IPS-15b (cell line): ENCODE measurements around the gene SV2B.

Experiments
- H3K27me3 ChIP-seq: one replicate; pipeline ENCODE4 v1.6.1; 2013; ENCODE audit warnings: low read length; ENCODE audit not compliant: control insufficient read depth, insufficient read depth
- H3K36me3 ChIP-seq: one replicate; pipeline ENCODE4 v1.6.1; 2013; ENCODE audit warnings: low read length; ENCODE audit not compliant: control insufficient read depth, insufficient read depth
- H3K4me1 ChIP-seq: one replicate; pipeline ENCODE4 v1.6.1; 2013; ENCODE audit warnings: mild to moderate bottlenecking, low read length; ENCODE audit not compliant: control insufficient read depth, insufficient read depth
- H3K4me3 ChIP-seq: one replicate; pipeline ENCODE4 v1.5.1; 2013; ENCODE audit warnings: low read depth, low read length
- H3K9ac ChIP-seq: one replicate; pipeline ENCODE4 v1.6.1; 2013; ENCODE audit warnings: low read depth, mild to moderate bottlenecking, low read length
- H3K9me3 ChIP-seq: one replicate; pipeline ENCODE4 v1.6.1; 2013; ENCODE audit warnings: mild to moderate bottlenecking, low read length; ENCODE audit not compliant: control insufficient read depth, insufficient read depth

The SV2B gene

GRCh38 chr15:91289324-91289723 is 189.3 kb downstream of the SV2B start:
- H3K4me3 ChIP-seq = no peak overlapping the region
- H3K36me3 ChIP-seq = no peaks in the 10 kb centered on the region
- H3K4me1 ChIP-seq = no peaks in the 10 kb centered on the region
- H3K9ac ChIP-seq = no peak overlapping the region
- no peaks in the 10 kb centered on the region for H3K9me3 ChIP-seq
- H3K27me3 ChIP-seq = no peaks in the 10 kb centered on the region

DNA sequence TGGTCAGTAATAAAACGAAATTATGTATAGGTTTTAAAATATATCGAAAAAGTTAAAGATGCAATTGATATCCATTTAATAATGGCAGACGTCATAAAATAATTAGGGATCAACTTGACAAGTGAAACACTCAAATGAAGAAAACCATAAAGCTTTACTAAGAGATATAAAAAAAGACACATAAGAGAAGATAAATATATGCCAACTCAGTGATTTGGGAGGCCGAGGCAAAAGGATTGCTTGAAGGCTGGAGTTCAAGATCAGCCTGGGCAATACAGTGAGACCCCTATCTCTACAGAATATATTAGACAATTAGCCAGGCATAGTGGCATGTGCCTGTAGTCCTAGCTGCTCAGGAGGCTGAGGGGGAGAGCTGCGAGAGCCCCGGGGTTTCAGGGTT is 190.5 kb downstream of the SV2B start:
- Histone ChIP-seq H3K36me3 (no peaks in the 10 kb centered on the region), H3K4me3 (no peak overlapping the region), H3K9me3 (no peaks in the 10 kb centered on the region), H3K4me1 (no peaks in the 10 kb centered on the region), H3K27me3 (no peaks in the 10 kb centered on the region), H3K9ac (no peak overlapping the region)

DNA sequence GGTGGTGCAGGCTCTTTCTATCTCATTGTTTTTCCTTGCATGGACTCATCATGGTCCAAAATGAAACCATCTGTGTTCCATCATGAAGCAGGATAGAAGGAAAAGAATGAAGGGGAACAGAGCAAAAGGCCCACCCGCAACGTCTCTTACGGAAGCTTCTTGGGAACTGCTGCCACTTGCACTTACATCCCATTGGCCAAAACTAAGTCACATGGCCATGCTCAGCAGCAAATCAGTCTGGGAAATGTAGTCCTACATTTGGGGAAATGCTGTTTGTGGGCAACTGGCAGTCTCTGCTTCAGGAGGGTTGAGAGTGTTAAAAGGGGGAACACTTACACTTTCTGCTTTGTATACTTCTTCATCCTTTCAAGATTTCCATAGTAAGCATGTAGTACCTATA is 191.6 kb downstream of the SV2B start:
- no peaks in the 10 kb centered on the region for H3K27me3 ChIP-seq
- no peaks in the 10 kb centered on the region for H3K36me3 ChIP-seq
- no peak overlapping the region for H3K4me3 ChIP-seq

DNA sequence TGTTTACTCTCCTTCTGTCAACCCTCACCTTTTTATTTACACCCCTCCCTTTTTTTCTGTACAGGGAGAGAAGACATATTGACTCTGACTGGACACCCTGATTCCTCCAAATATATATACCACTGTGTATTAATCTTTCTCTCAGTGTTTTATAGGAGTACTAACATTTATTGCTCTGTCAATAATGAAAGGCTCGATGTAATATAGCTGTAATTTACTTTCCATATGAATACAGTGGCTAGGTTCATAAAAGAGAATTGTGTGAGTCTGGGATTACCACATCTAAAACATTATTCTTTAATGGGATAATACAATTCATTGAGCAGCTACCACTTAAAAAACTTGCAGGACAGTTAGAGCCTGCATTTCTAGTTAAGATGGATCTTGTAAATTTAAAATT is 194.3 kb downstream of the SV2B start:
- no peak overlapping the region for H3K9ac ChIP-seq
- no peaks in the 10 kb centered on the region for H3K9me3 ChIP-seq
- no peak overlapping the region for H3K4me3 ChIP-seq
- no peaks in the 10 kb centered on the region for H3K27me3 ChIP-seq
- H3K36me3 ChIP-seq = no peaks in the 10 kb centered on the region
- no peaks in the 10 kb centered on the region for H3K4me1 ChIP-seq

More for the DNA sequence above, 191.6 kb downstream of the SV2B start:
- H3K9me3 ChIP-seq = no peaks in the 10 kb centered on the region
- no peaks in the 10 kb centered on the region for H3K4me1 ChIP-seq
- no peak overlapping the region for H3K9ac ChIP-seq

DNA sequence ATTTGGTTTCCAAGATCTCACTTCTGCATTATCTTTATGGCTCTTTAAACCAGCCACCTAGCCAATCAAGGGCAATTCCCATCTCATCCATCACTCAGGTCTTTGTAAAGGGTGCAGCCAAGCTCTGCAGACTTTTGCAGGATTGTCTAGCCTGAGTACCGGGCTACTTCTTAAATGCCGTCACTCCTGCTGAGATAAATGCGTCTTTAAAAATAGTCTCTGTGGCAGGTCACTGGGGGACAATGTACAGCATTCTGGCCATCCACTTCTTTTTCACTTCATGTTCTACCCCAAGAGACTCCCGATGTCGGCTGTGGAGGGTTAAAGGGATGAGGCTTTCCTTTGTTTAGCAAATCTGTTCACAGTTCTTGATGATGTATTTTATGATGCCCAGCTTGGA is 194.7 kb downstream of the SV2B start:
- Histone ChIP-seq H3K27me3 (no peaks in the 10 kb centered on the region), H3K4me1 (no peaks in the 10 kb centered on the region), H3K4me3 (no peak overlapping the region), H3K9ac (no peak overlapping the region), H3K9me3 (no peaks in the 10 kb centered on the region), H3K36me3 (no peaks in the 10 kb centered on the region)

- H3K4me3 ChIP-seq = no peak overlapping the region
Observed at GRCh38 chr15:91298101-91298500, 198.0 kb downstream of the SV2B start.

DNA sequence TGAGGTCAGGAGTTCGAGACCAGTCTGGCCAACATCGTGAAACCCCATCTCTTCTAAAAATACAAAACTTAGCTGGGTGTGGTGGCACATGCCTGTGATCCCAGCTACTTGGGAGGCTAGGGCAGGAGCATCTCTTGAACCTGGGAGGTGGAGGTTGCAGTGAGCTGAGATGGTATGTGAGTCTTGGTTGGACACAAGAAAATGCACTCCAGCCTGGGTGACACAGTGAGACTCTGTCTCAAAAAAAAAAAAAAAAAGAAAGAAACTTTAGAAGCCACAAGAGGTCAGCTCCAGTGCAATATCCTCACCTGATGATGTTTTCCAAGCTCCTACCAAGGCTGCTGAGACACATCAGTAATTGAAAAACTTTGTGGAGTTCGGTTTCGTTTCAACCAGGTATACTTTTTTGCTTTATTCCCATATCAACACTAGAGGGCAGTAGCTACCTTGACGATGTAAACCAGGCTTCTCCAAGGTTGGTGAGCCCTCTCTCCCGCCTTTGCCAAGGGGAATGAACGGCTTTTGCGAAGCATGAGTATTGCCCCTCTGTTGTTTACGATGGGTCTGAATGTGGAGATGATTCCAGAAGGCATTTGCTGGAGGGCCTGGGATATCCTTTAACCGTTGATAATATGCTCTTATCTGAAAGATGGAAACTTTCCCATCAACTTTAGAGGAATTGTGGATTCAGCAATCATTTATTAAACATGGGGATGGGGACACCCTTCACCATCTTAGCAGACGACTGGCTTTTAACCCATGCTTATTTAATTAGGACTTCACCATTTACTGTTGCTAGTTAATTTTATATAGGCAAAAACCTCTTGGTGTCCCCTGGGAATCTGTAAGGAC is 202.8 kb downstream of the SV2B start:
- H3K9ac ChIP-seq = no peak overlapping the region
- H3K27me3 ChIP-seq = peaks cover 13% of the 10 kb centered on the region
- no peaks in the 10 kb centered on the region for H3K36me3 ChIP-seq
- H3K9me3 ChIP-seq = no peaks in the 10 kb centered on the region
- no peaks in the 10 kb centered on the region for H3K4me1 ChIP-seq
- no peak overlapping the region for H3K4me3 ChIP-seq

More at GRCh38 chr15:91298101-91298500, 198.0 kb downstream of the SV2B start:
- Histone ChIP-seq H3K4me1 (no peaks in the 10 kb centered on the region), H3K9me3 (no peaks in the 10 kb centered on the region), H3K27me3 (peaks cover 2% of the 10 kb centered on the region), H3K36me3 (no peaks in the 10 kb centered on the region), H3K9ac (no peak overlapping the region)

- Histone ChIP-seq H3K9me3 (no peaks in the 10 kb centered on the region), H3K9ac (no peak overlapping the region), H3K27me3 (peaks cover 13% of the 10 kb centered on the region), H3K4me3 (no peak overlapping the region), H3K4me1 (no peaks in the 10 kb centered on the region), H3K36me3 (no peaks in the 10 kb centered on the region)
Observed at GRCh38 chr15:91304210-91304609, 204.2 kb downstream of the SV2B start.

- Histone ChIP-seq H3K4me1 (no peaks in the 10 kb centered on the region), H3K9me3 (no peaks in the 10 kb centered on the region), H3K4me3 (no peak overlapping the region), H3K9ac (no peak overlapping the region), H3K36me3 (no peaks in the 10 kb centered on the region), H3K27me3 (peaks cover 13% of the 10 kb centered on the region)
Observed at GRCh38 chr15:91304786-91305185, 204.7 kb downstream of the SV2B start.

GRCh38 chr15:91306144-91306543 is 206.1 kb downstream of the SV2B start:
- Histone ChIP-seq H3K9ac (no peak overlapping the region), H3K4me3 (no peak overlapping the region), H3K4me1 (no peaks in the 10 kb centered on the region), H3K27me3 (peaks cover 13% of the 10 kb centered on the region), H3K9me3 (no peaks in the 10 kb centered on the region), H3K36me3 (no peaks in the 10 kb centered on the region)

GRCh38 chr15:91307601-91308000 is 207.5 kb downstream of the SV2B start:
- Histone ChIP-seq H3K27me3 (peaks cover 13% of the 10 kb centered on the region), H3K4me3 (no peak overlapping the region), H3K4me1 (no peaks in the 10 kb centered on the region), H3K36me3 (no peaks in the 10 kb centered on the region), H3K9ac (no peak overlapping the region), H3K9me3 (no peaks in the 10 kb centered on the region)

DNA sequence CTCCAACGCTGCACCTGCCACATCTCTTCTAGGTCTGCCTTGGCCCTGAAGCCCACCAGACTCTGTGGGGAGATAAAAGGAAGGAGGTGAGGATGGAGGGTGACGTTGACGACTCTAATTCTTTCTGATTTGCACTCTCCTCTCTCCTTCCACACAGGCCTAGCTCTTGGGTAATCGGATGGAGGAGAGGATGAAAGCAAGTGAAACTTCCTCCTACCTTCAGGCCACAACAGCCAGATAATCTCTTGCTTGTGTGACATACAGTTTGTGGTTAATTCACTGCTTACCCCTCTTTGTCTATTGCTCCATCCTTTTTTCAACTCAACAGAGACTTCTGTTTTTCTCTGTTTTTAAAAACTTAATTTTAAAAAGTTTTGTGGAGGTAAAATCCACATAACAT is 208.1 kb downstream of the SV2B start:
- Histone ChIP-seq H3K4me3 (no peak overlapping the region), H3K36me3 (no peaks in the 10 kb centered on the region), H3K27me3 (peaks cover 10% of the 10 kb centered on the region), H3K9me3 (no peaks in the 10 kb centered on the region), H3K9ac (no peak overlapping the region), H3K4me1 (no peaks in the 10 kb centered on the region)
